NOMO-1 (cell line): ENCODE results near the gene OR2T2.
"Not testable (repeated sequence)": the region's sequence is repeated elsewhere in the genome, so short reads cannot be mapped to it uniquely, and the experiment has no call there.

Source experiments
- DNase-seq, 2 experiments: peaks; one replicate each; lab custom pipeline; 2025; ENCODE audit not compliant: unreplicated experiment in 2 of 2; lab: John Stamatoyannopoulos, UW

OR2T2 gene

DNA sequence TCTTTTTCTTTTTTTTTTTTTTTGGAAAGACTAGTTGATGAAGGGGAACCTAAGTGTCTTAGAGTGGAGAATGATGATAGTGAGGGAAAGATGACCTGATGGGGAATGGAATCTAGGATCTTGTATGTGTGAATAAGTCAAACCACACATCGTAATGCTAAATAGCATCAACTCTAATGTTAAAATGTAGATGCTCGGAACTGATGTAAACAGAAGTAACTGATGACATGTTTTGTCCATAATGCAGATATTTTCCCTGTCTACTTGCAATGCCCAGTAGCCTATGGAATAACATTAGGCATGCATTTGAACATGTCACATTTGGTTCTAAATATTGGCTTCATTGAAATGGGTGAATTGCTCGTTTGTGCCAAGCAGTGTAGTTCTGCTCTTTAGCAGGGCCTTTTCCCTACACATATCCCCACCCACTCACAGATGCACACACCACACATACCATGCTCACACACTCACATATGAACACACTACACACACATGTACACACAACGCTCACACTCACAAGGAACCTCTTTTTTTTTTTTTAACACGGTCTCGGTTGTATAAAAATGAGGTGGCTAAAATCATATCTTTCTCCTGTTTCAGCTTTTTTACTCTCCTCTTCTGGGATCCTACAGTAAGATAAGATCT, 4.5 kb downstream of the OR2T2 start:
- DNase-seq: not testable (repeated sequence)

GRCh38 chr1:248450466-248451145, 5.2 kb downstream of the OR2T2 start:
- DNase-seq: not testable (repeated sequence)

- not testable (repeated sequence) for DNase-seq
Measured at GRCh38 chr1:248453619-248454018, 8.2 kb downstream of the OR2T2 start.

DNA sequence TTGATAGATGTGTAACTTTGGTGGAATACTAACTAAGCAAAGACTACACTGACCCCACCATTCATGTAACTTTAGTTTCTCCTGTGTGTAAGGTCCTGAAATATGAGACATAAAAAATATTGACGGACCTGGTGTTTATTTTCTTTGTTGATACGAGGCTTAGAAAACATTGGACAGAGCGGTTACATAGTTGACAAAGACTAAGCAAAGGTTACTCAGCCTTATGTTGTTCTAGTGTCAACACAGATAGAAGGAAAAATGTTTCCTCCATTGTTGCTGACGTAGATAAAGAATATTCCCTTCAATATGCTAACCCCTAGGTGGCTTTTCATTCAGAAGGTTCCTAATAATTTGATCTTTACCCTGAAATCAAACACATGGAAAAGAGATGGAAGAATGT, 9.6 kb downstream of the OR2T2 start:
- DNase-seq: not testable (repeated sequence)

DNA sequence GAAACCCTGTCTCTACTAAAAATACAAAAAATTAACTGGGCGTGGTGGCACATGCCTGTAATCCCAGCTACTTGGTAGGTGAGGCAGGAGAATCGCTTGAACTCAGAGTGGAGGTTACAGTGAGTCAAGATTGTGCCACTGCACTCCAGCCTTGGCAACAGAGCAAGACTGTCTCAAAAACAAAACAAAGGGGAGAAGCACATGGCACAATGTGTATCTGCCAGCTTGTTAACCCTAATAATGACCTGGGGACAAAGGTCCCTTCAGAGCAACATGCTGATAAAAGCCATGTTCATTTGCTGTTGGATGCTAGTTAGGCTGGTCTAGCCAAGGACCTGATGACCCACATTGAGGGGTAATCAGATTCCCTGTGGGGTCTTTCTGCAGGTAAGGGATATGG, 11.2 kb downstream of the OR2T2 start:
- not testable (repeated sequence) for DNase-seq

- DNase-seq: not testable (repeated sequence)
Measured at GRCh38 chr1:248459117-248459516, 13.7 kb downstream of the OR2T2 start.

- no peak for DNase-seq
Measured at GRCh38 chr1:248471154-248471553, 25.7 kb downstream of the OR2T2 start.

GRCh38 chr1:248472111-248472510, 26.7 kb downstream of the OR2T2 start:
- DNase-seq: not testable (repeated sequence)

- not testable (repeated sequence) for DNase-seq
Measured at GRCh38 chr1:248473051-248473450, 27.6 kb downstream of the OR2T2 start, which contains the start of gene OR2T3. OR2T3 (plus strand) TSS chr1:248473351; CDS start chr1:248473351, 0 bp downstream.

DNA sequence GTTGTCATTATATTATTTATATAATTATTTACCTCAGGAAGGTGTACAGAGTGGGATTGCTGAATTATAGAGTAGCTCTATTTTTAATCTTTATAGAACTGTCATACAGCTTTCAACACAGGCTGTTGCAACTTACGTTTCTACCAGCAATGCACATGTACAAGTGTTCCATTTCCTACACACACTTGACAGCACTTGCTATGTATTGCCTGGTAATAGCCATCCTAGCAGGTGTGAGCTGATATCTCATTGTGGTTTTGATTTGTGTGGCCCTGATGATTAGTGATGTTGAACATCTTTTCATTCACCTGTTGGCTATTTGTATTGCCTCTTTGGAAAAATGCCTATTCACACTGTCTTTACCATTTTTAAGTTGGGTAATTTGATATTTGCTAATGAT, 30.2 kb downstream of the OR2T2 start:
- DNase-seq: not testable (repeated sequence)

DNA sequence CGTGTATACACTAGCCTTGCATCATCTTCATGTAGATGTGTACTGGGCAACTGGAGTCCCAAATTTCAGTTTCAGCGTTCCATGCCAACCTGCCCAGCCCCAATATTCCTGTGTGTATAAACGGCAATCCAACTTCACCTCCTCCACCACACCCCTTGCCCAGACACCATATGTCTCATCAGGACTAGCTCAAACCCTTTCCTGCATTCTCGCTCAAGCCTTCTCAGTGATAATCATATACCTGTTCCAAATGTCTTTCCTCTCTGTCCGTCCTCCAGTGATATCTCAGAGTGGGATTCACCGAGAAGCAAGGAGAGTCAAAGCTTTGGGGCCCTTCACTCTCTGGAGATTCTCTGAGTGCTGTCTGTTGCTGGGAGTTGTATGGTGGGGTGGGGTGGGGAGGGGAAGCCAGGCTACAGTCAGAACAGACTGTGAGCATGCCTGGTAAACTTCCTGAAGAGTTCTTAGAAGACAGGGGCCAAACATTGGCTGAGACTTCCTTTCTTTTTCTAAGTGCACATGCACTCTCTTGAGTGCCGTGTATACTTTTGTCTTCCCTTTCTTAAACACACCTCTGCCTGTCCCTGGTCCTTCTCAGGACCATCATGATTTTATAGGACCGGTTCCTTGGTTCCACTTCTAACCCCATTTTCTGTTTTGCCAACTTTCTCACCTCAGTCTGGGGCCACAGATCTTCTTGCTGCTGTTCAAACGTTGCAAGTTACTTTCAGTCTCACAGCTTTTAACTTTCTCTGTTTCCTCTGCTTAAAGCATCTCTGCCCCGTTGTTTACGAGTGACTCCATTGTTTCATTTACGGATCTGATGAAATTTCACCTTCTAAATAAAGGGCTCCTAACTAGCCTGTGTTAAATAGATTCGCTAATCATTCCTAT, 36.5 kb downstream of the OR2T2 start:
- DNase-seq: not testable (repeated sequence)

- not testable (repeated sequence) for DNase-seq
Measured at GRCh38 chr1:248488289-248488688, 42.9 kb downstream of the OR2T2 start, which contains the start of gene OR2T5. OR2T5 (plus strand) TSS chr1:248488589; CDS start chr1:248488589, 0 bp downstream.

GRCh38 chr1:248496661-248497060, 51.2 kb downstream of the OR2T2 start:
- DNase-seq: not testable (repeated sequence)

GRCh38 chr1:248500305-248501035, 55.0 kb downstream of the OR2T2 start:
- DNase-seq: not testable (repeated sequence)
